Duodenal mucosa (tissue), 2 donors: ENCODE results near the gene C11orf97.
"Not testable (repeated sequence)": the region's sequence is repeated elsewhere in the genome, so short reads cannot be mapped to it uniquely, and the experiment has no call there.

ENCODE experiments used
- H3K27ac ChIP-seq: one replicate; pipeline ENCODE4 v1.7.0; 2013; ENCODE audit warnings: low read depth, low read length
- H3K27me3 ChIP-seq, 2 donors: one replicate each; pipeline ENCODE4 v1.7.0; 2013; ENCODE audit warnings: low read length in 2 of 2, control low read depth in 1 of 2; ENCODE audit not compliant: insufficient read depth in 2 of 2, control insufficient read depth in 1 of 2
- H3K36me3 ChIP-seq, 2 donors: one replicate each; pipeline ENCODE4 v1.7.0; 2013; ENCODE audit warnings: low read length in 2 of 2, control low read depth in 1 of 2; ENCODE audit not compliant: insufficient read depth in 2 of 2, control insufficient read depth in 1 of 2
- H3K4me1 ChIP-seq, 2 donors: one replicate each; pipeline ENCODE4 v1.7.0; 2013; ENCODE audit warnings: low read length in 2 of 2, control low read depth in 1 of 2; ENCODE audit not compliant: insufficient read depth in 2 of 2, control insufficient read depth in 1 of 2
- H3K4me3 ChIP-seq, 2 donors: one replicate each; pipeline ENCODE4 v1.7.0; 2013; ENCODE audit warnings: low read length in 2 of 2, low read depth in 1 of 2
- H3K9ac ChIP-seq, 2 donors: one replicate each; pipeline ENCODE4 v1.7.0; 2013; ENCODE audit warnings: low read length in 2 of 2, low read depth in 1 of 2
- H3K9me3 ChIP-seq, 2 donors: one replicate each; pipeline ENCODE4 v1.7.0; 2013; ENCODE audit warnings: low read length in 2 of 2, control low read depth in 1 of 2; ENCODE audit not compliant: control insufficient read depth in 1 of 2

C11orf97 gene

GRCh38 chr11:94568200-94568599, 55.9 kb downstream of the C11orf97 start:
- Histone ChIP-seq H3K36me3 (peaks cover 0 to 4% of the 10 kb centered on the region in 2 donors), H3K27ac (no peak overlapping the region), H3K9ac (no peak overlapping the region)

GRCh38 chr11:94568717-94569116, 56.5 kb downstream of the C11orf97 start:
- Histone ChIP-seq H3K27ac (no peak overlapping the region), H3K9ac (no peak overlapping the region), H3K27me3 (no peaks in the 10 kb centered on the region), H3K36me3 (peaks cover 0 to 4% of the 10 kb centered on the region in 2 donors), H3K4me3 (no peak overlapping the region), H3K9me3 (no peaks in the 10 kb centered on the region), H3K4me1 (peaks cover 3 to 5% of the 10 kb centered on the region in 2 donors)

More at GRCh38 chr11:94568200-94568599, 55.9 kb downstream of the C11orf97 start:
- H3K27me3 ChIP-seq, result no peaks in the 10 kb centered on the region
- no peaks in the 10 kb centered on the region for H3K9me3 ChIP-seq
- H3K4me3 ChIP-seq, result no peak overlapping the region
- peaks cover 6 to 7% of the 10 kb centered on the region in 2 donors for H3K4me1 ChIP-seq

- H3K27ac ChIP-seq, H3K9ac ChIP-seq, H3K27me3 ChIP-seq, H3K36me3 ChIP-seq, H3K9me3 ChIP-seq, H3K4me1 ChIP-seq, H3K4me3 ChIP-seq: not testable (repeated sequence)
Measured at GRCh38 chr11:94572975-94573374, 60.7 kb downstream of the C11orf97 start.

GRCh38 chr11:94574193-94574961, 62.1 kb downstream of the C11orf97 start:
- Histone ChIP-seq H3K36me3 (peaks cover 0 to 4% of the 10 kb centered on the region in 2 donors), H3K4me3 (no peak overlapping the region), H3K9ac (no peak overlapping the region), H3K27me3 (no peaks in the 10 kb centered on the region), H3K4me1 (no peaks in the 10 kb centered on the region), H3K9me3 (no peaks in the 10 kb centered on the region), H3K27ac (no peak overlapping the region)

- Histone ChIP-seq H3K9ac (no peak overlapping the region), H3K4me1 (no peaks in the 10 kb centered on the region), H3K27ac (no peak overlapping the region), H3K36me3 (peaks cover 4 to 5% of the 10 kb centered on the region in 2 donors), H3K9me3 (no peaks in the 10 kb centered on the region), H3K27me3 (no peaks in the 10 kb centered on the region), H3K4me3 (no peak overlapping the region)
Measured at GRCh38 chr11:94576306-94576705, 64.0 kb downstream of the C11orf97 start.

- H3K27me3 ChIP-seq, result no peaks in the 10 kb centered on the region
- H3K4me3 ChIP-seq, result no peak overlapping the region
- no peaks in the 10 kb centered on the region for H3K9me3 ChIP-seq
- peaks cover 4 to 5% of the 10 kb centered on the region in 2 donors for H3K36me3 ChIP-seq
- H3K4me1 ChIP-seq, result no peaks in the 10 kb centered on the region
- H3K27ac ChIP-seq, result no peak overlapping the region
- no peak overlapping the region for H3K9ac ChIP-seq
Measured at GRCh38 chr11:94577841-94578240, 65.6 kb downstream of the C11orf97 start.
